GM20000 (cell line): Measurements from ENCODE around the gene ZNF681.
"Not testable (repeated sequence)": the region's sequence is repeated elsewhere in the genome, so short reads cannot be mapped to it uniquely, and the experiment has no call there.

Experiments
- DNase-seq: peaks from one replicate; pipeline ENCODE4 v3.0.0; 2012; ENCODE audit warnings: low spot score
- CTCF ChIP-seq: IDR thresholded peaks from 2 replicates; pipeline ENCODE4 v1.5.1; 2012; ENCODE audit warnings: mild to moderate bottlenecking, control low read depth; ENCODE audit errors: extremely low read depth, missing control alignments

Gene ZNF681

GRCh38 chr19:23785982-23786381 is 27.3 kb upstream of the ZNF681 start:
- no peak for DNase-seq
- TF ChIP-seq CTCF, result no peak

GRCh38 chr19:23784274-23784673 is 25.6 kb upstream of the ZNF681 start:
- TF ChIP-seq CTCF, result no peak
- DNase-seq, result no peak

- no peak for TF ChIP-seq CTCF
- DNase-seq, result no peak
Measured at GRCh38 chr19:23783636-23784035, 24.9 kb upstream of the ZNF681 start.

- no peak for TF ChIP-seq CTCF
- no peak for DNase-seq
Measured at GRCh38 chr19:23779645-23780044, 21.0 kb upstream of the ZNF681 start.

- no peak for DNase-seq
- TF ChIP-seq CTCF, result no peak
Measured at GRCh38 chr19:23778566-23778965, 19.9 kb upstream of the ZNF681 start.

GRCh38 chr19:23778036-23778435 is 19.3 kb upstream of the ZNF681 start:
- DNase-seq, result not testable (repeated sequence)

- no peak for TF ChIP-seq CTCF
- DNase-seq, result no peak
Measured at GRCh38 chr19:23777216-23777615, 18.5 kb upstream of the ZNF681 start.

- no peak for TF ChIP-seq CTCF
- DNase-seq, result no peak
Measured at GRCh38 chr19:23776507-23777205, 18.0 kb upstream of the ZNF681 start.
